Inflammatory macrophage treated with lipopolysaccharide for 4 hours (primary cell): ENCODE data around the gene RNASET2.
"Not testable (repeated sequence)": the region's sequence is repeated elsewhere in the genome, so short reads cannot be mapped to it uniquely, and the experiment has no call there.

ENCODE experiments used
- DNase-seq: peaks from one replicate; pipeline ENCODE4 v3.0.0-alpha.2; 2020

Gene RNASET2

DNA sequence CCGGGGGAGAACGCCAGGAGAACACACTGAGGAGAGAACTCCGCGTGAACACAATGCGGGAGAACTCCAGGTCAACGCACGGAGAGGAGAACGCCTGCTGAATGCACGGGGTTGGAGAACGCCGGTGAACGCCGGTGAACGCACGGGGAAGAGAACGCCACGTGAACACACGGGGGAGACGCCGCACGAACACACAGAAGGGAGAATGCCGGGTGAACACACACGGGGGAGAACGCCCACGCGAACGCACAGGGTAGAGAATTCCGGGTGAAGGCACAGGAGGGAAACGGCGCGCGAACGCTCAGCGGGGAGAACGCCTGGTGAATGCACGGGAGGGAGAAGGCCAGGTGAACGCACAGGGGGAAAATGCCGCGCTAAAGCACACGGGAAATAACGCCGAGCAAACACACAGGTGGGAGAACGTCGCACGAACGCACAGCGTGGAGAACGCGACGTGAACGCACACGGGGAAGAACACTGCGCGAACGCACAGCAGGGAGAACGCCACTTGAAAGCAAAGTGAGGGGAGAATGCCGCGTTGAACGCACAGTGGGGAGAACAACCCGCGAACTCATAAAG, 56.1 kb downstream of the RNASET2 start:
- no peak for DNase-seq

DNA sequence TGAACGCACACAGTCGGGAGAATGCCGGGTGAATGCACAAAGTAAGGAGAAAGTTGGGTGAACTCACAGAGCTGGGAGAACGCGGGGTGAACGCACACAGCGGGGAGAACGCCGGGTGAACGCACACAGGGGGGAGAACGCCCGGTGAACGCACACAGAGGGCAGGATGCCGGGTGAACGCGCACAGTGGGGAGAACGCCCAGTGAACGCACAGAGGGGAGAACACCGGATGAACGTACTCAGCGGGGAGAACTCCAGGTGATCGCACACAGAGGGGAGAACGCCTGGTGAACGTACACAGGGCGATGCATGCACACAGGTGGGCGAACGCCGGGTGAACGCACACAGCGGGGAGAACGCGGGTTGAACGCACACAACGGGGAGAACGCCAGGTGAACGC, 57.4 kb downstream of the RNASET2 start:
- DNase-seq: no peak

DNA sequence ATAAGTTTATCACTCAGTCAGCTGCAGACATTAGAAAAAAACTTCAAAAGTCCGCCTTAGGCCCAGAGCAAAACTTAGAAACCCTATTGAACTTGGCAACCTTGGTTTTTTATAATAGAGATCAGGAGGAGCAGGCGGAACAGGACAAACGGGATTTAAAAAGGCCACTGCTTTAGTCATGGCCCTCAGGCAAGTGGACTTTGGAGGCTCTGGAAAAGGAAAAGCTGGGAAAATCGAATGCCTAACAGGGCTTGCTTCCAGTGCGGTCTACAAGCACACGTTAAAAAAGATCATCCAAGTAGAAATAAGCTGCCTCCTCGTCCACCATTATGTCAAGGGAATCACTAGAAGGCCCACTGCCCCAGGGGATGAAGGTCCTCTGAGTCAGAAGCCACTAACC, 61.7 kb downstream of the RNASET2 start:
- DNase-seq: not testable (repeated sequence)

DNA sequence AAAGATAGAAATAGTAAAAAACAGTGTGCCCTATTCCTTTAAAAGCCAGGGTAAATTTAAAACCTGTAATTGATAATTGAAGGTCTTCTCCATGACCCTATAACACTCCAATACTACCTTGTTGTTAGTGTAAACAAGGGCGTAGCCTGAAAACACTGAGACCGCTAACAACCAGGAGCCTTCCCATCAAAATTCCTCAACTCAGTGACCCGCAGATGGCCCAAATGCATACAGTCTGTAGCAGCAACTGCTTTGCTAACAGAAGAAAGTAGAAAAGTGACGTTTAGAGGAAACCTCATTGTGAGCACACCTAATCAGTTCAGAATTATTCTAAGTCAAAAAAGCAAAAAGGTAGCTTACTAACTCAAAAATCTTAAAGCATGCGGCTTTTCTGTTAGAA, 63.9 kb downstream of the RNASET2 start:
- DNase-seq: not testable (repeated sequence)

DNA sequence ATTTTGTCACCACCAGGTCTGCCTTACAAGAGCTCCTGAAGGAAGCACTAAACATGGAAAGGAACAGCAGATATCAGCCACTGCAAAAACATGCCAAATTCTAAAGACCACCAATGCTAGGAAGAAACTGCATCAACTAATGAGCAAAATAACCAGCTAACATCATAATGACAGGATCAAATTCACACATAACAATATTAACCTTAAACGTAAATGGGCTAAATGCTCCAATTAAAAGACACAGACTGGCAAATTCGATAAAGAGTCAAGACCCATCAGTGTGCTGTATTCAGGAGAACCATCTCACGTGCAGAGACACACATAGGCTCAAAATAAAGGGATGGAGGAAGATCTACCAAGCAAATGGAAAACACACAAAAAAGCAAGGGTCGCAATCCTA, 69.6 kb downstream of the RNASET2 start:
- not testable (repeated sequence) for DNase-seq

DNA sequence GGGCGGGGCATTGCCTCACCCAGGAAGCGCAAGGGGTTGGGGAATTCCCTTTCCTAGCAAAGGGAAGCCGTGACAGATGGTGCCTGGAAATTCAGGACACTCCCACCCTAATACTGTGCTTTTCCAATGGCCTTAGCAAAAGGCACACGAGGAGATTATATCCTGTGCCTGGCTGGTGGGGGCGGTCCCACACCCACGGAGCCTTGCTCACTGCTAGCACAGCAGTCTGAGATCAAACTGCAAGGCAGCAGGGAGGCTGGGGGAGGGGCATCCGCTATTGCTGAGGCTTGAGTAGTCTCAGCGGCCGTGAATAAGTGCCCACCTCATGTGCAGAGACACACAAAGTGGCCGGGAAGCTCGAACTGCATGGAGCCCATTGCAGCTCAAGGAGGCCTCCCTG, 71.4 kb downstream of the RNASET2 start:
- not testable (repeated sequence) for DNase-seq

DNA sequence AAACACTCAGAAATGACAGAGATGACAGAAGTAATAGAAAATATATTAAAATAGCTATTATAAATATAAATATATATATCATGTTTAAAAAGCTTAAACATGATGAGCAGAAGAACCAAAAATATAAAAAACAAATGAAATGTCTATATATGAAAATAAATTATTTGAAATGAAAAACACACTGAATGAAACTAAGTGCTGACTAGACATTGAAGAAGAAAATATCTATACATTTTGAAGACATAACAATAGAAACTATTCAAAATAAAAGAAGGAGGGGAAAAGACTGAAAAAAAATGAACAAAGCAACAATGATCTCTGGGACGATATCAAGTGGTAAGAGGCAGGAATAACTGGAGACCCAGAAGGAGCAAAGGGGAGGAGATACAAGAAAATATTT, 76.8 kb downstream of the RNASET2 start:
- no peak for DNase-seq
